Fibroblast of mammary gland (primary cell): ENCODE measurements around the gene EED.

ENCODE experiments used
- DNase-seq: peaks from one replicate; pipeline ENCODE4 v3.0.0-alpha.2; 2010; ENCODE audit warnings: low read depth
- H3K4me3 ChIP-seq: 2 replicates; pipeline ENCODE4 v1.5.1; 2011; ENCODE audit warnings: low read depth, mild to moderate bottlenecking, low read length, moderate library complexity; ENCODE audit not compliant: control insufficient read depth
- CTCF ChIP-seq: conservative IDR thresholded peaks from 2 replicates; pipeline ENCODE4 v1.5.1; 2011; ENCODE audit warnings: low read depth, low read length, inconsistent platforms; ENCODE audit not compliant: control insufficient read depth, insufficient read depth

EED gene

GRCh38 chr11:86249307-86250098, 5.0 kb downstream of the EED start:
- DNase-seq = peak; percentile 12
- no peak for TF ChIP-seq CTCF
- no peak overlapping the region for H3K4me3 ChIP-seq

- H3K4me3 ChIP-seq = no peak overlapping the region
- DNase-seq = peak; percentile 9
Observed at GRCh38 chr11:86251345-86251744, 6.8 kb downstream of the EED start.

GRCh38 chr11:86255896-86256295, 11.3 kb downstream of the EED start:
- no peak overlapping the region for H3K4me3 ChIP-seq
- TF ChIP-seq CTCF = no peak
- DNase-seq = no peak

More at GRCh38 chr11:86251345-86251744, 6.8 kb downstream of the EED start:
- TF ChIP-seq CTCF = no peak

GRCh38 chr11:86256608-86257007, 12.1 kb downstream of the EED start:
- DNase-seq = no peak
- no peak for TF ChIP-seq CTCF
- no peak overlapping the region for H3K4me3 ChIP-seq

GRCh38 chr11:86257446-86257845, 12.9 kb downstream of the EED start:
- no peak for TF ChIP-seq CTCF
- DNase-seq = no peak
- no peak overlapping the region for H3K4me3 ChIP-seq

GRCh38 chr11:86259730-86260129, 15.2 kb downstream of the EED start:
- DNase-seq = no peak
- no peak overlapping the region for H3K4me3 ChIP-seq
- no peak for TF ChIP-seq CTCF
